GM19467 (cell line): ENCODE measurements around the gene DERL3.
A peak's percentile ranks its signal among the peaks of the same experiment; 100 is the strongest.

ENCODE experiments used
- ATAC-seq: cut with Tn5 transposase; IDR thresholded peaks from one replicate; pipeline ENCODE4 v1.9.1; 2021; ENCODE audit warnings: mild to moderate bottlenecking, moderate library complexity; ENCODE audit not compliant: unreplicated experiment

Gene DERL3

GRCh38 chr22:23812378-23812777, 26.4 kb downstream of the DERL3 start:
- ATAC-seq = no peak

DNA sequence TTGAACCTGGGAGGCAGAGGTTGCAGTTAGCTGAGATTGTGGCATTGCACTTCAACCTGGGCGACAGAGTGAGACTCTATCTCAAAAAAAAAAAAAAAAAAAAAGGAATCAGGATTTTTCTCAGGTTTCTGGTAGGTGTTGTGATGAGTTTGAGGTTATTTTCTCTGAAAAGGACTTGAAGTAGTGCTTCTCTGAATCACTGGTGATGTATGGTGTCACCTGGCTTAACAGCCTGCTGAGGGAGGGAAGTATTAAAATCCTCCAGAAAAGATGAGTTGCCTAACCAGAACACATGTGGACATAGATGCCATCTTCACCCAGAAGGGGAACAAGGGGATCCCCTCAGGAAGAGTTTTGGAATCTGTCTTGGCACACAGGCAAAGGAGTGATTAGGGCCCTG, 32.0 kb downstream of the DERL3 start:
- ATAC-seq = no peak

GRCh38 chr22:23804781-23805291, 34.0 kb downstream of the DERL3 start:
- ATAC-seq = no peak

DNA sequence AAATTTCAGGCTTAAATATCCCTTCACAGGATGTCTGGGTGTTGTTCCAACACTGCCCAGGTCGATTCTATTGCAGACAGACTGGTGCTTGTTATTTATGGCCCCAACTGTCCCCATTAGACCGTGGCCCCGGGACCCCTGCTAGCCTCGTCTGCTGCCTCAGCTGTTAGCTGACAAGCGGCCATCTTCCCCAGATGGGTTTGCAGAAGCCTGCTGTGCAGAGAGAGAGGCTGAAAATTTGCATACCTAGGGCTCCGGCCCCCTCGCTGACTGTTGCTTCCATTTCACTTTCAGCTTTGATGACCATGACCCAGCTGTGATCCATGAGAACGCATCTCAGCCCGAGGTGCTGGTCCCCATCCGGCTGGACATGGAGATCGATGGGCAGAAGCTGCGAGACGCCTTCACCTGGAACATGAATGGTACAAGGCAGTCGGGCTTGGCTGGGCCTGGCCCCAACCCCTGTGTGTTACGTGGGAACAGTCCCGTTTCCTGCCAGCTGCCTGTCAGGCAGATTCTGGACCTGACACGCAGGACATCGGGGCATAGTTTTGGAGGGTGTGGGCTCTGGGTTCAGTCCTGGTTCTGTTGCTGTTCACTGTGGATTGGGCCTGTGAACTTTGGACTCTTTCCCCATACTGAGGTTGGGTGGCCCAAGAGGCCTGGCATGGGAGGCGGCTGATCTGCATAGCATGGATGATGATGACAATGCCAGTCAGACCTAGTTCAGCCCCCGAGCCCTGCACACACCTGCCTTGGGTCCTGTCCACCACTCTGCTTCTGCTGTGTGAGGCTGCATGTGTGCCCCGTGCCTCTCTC, 35.6 kb downstream of the DERL3 start:
- ATAC-seq = no peak

DNA sequence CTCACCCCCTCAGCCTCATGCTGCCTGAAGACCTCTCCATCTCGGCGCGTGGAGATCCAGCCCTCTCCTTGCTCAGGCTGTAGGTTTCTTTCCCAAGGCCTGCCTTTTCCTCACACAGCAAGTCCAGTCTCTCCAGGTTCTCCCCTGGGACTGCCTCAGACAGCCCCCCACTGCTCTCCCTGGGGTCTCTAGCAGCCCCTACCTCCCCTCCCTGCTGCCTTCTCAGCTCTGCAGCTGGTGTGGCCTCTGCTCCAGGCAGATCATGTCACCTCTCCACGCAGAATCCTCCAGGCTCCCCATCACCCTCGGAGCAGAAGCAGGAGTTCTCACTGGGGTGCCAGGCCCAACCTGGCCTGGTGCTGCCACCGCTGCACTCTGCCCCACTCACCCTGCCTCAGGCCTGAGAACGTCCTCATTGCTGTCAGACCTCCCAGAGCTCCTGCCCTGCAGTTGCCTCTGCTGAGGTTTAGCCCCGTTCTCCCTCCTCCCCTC, 36.9 kb downstream of the DERL3 start:
- ATAC-seq = no peak

GRCh38 chr22:23801238-23801821, 37.5 kb downstream of the DERL3 start:
- ATAC-seq = peak; percentile 8

- ATAC-seq = peak; percentile 50
Measured at GRCh38 chr22:23800297-23801237, 38.2 kb downstream of the DERL3 start.

- ATAC-seq = no peak
Measured at GRCh38 chr22:23796461-23796860, 42.3 kb downstream of the DERL3 start.

DNA sequence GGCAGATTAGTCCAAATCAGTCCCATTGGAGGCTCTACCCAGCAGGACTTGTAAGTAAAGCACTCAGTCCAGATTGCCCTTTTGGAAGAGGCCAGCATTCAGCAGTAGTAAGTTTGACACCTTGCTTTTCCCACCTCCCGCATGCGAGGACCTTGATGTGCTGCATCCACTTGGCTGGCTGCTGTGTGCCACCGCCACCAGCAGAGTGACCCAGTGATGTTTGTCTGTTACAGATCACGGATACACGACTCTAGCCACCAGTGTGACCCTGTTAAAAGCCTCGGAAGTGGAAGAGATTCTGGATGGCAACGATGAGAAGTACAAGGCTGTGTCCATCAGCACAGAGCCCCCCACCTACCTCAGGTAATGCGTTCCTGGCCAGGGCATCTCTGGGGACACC, 45.5 kb downstream of the DERL3 start:
- ATAC-seq = no peak

DNA sequence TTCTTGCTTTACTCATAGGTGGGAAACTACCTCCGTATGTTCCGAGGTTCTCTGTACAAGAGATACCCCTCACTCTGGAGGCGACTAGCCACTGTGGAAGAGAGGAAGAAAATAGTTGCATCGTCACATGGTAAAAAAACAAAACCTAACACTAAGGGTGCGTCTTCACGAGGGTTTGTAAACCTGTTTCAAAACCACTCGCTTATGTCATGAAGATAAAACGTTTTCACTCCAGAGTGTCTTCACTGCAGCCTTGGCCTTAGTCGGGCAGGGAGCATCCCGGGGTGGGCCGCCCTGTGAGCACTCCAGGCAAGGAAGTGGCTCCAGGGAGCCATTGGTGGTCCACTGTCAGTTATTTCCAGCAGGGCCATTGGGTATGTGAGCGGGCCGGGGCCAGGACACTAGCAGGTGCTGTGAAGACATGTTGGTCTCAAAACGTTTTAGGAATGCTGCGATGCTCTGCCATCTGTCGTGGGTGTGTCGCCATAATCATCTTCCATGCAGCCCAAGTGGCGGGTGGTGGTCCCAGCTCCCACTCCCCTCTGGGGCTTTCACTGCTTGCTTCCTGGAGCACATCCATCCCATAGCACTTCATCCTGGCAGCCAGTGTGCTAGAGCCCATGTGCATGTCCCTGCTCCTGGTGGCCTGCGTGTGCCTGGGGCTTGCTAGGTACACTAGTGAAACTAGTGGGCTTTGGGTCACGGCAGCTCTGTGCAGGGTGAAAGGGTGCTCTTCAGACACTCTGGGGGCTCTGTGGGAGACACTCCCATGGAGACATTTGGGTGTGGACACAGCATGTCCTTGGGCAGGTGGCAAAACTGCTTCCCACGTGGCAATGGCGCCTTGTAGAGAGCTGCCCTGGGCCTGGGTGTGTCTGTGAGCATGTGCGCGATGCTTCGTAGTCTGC, 46.8 kb downstream of the DERL3 start:
- ATAC-seq = no peak

GRCh38 chr22:23790819-23791737, 47.7 kb downstream of the DERL3 start:
- no peak for ATAC-seq

DNA sequence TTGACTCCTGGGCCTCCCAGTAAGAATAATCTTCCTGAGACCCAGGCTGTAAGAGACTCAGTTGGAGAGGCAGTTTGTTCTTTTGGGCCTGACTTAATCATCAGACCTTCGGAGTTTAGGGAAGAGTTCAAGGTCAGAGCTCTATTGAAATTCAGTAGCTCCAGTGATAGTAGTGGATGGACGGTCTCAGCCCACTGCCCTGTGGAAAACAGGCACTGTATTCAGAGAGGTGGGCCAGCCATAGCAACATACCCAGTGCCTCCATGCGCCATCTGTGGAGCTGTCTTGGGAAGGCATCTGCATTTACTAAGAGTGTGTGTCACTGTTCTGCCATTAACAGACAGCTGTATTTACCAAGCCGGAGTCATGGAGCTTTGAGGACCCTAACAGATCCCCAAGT, 49.2 kb downstream of the DERL3 start:
- no peak for ATAC-seq

GRCh38 chr22:23789121-23789520, 49.7 kb downstream of the DERL3 start:
- no peak for ATAC-seq

DNA sequence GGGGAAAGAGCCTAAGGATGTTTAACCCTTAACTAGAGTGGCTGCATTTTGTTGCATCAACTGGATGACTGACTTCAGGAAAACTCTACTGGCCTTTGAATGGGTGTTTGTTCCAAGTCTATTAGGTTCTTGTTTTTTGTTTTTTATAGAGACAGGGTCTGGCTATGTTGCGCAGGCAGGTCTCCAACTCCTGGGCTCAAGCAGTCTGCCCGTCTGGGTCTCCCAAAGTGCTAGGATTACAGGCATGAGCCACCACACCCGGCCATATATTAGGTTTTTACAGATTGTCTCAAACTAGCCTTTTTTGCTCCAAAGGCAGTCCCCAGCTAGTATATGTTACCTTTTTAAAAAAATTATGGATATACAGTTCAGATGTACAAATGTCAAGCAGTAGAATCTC, 50.9 kb downstream of the DERL3 start:
- no peak for ATAC-seq

DNA sequence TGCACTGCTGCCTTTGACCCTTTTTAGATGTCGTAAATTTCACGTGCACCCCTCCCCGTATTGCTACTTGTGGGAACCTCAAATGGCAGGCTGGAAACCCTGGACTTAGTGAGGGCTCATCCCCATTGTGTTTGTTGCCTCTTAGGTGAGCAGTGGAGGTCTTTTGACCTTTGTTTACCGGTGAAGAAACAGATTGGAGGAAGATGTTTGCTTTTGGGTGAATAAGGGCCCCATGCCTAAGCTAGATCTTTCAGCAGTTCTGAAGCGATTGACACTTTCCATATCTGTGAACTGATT, 51.3 kb downstream of the DERL3 start:
- no peak for ATAC-seq

GRCh38 chr22:23786752-23787599, 51.8 kb downstream of the DERL3 start, which contains the start of gene SMARCB1:
Gene SMARCB1, plus strand, starts transcription at chr22:23786966. Its CDS starts 204 bp downstream, at chr22:23787170.
- ATAC-seq = peak; percentile 58

DNA sequence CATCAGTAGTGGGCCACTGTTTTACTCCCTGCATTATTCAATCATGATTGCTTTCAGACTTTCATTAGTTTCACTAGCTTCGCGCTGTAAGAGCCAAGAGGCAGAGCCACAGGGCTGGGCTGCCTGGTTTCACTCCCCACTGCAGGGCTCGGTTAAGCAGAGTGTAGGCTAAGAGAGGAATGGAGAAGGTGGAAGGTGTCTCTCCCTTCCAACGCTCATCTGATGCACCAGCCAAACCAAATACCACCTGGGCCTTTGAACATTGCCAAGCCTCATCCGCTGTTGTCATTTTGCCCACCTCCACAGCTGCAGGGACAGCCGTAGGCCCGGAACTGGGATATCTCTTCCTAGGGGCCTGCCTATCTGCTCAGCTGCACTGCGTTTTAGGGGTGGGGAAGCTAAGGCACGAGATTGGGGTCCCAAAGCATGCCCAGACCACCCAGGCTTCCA, 52.5 kb downstream of the DERL3 start:
- no peak for ATAC-seq
